GM06990 (cell line): ENCODE data around the gene KCNQ1OT1.

ENCODE experiments used
- DNase-seq: peaks from one replicate; pipeline ENCODE4 v3.0.0-alpha.2; 2011; ENCODE audit not compliant: insufficient read length; ENCODE audit errors: extremely low read depth
- H3K27me3 ChIP-seq: replicated peaks from 2 replicates; pipeline ENCODE4 v1.6.0; 2011; ENCODE audit warnings: low read length; ENCODE audit not compliant: control insufficient read depth, insufficient read depth
- H3K36me3 ChIP-seq: 2 replicates; pipeline ENCODE4 v1.5.1; 2011; ENCODE audit warnings: low read length; ENCODE audit not compliant: control insufficient read depth, insufficient read depth
- H3K4me3 ChIP-seq: replicated peaks from 2 replicates; pipeline ENCODE4 v1.5.1; 2011; ENCODE audit warnings: low read depth, mild to moderate bottlenecking, control low read depth, low read length
- TF ChIP-seq, protein P1 (sequence below): IDR thresholded peaks from 2 replicates; pipeline ENCODE4 v1.5.1; 2011; ENCODE audit warnings: low read length, control low read depth, mild to moderate bottlenecking, inconsistent platforms; ENCODE audit not compliant: insufficient read depth, poor library complexity, severe bottlenecking

The KCNQ1OT1 gene

DNA sequence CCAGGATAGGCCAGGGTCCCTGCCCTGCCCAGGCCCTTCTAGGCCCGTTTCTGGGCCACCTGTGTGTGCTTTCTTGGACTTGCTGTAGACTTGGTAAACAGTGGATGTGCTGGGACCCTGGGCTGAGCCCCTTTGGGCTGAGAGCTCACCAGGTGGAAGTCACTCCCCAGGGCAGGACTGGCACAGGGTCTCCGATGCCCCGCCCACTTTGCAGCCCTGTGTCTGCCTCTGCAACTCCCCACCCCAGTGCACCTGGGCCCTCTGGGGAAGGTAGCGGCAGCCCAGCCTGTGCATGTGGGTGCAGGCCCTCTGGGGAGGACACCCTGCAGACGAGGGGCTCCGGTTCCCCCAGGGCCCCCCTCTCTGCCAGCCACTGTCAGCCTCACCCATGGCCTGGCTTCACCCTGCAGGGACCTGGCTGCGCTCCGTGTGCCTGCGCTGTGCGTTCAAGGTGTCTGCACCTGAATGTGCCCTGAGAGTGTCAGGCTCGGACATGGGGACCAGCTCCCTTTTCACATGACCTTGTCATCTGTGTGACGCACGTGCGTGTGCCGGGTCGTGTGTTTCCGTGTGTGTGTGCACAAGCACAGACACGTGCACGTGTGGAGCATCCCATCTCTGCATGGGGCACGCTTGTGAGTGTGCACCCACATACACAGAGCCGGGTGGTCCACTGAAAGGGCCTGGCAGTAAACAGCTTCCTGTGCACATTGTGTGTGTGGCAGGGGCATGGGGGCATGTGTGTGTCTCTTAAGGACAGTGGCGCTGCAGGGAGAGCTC lies 118.5 kb downstream of the KCNQ1OT1 start:
- Histone ChIP-seq H3K36me3 (no peaks in the 10 kb centered on the region), H3K27me3 (no peaks in the 10 kb centered on the region; the same call in 1 of the 2 replicates), H3K4me3 (no peak overlapping the region)
- DNase-seq, result no peak
- TF ChIP-seq, protein P1, sequence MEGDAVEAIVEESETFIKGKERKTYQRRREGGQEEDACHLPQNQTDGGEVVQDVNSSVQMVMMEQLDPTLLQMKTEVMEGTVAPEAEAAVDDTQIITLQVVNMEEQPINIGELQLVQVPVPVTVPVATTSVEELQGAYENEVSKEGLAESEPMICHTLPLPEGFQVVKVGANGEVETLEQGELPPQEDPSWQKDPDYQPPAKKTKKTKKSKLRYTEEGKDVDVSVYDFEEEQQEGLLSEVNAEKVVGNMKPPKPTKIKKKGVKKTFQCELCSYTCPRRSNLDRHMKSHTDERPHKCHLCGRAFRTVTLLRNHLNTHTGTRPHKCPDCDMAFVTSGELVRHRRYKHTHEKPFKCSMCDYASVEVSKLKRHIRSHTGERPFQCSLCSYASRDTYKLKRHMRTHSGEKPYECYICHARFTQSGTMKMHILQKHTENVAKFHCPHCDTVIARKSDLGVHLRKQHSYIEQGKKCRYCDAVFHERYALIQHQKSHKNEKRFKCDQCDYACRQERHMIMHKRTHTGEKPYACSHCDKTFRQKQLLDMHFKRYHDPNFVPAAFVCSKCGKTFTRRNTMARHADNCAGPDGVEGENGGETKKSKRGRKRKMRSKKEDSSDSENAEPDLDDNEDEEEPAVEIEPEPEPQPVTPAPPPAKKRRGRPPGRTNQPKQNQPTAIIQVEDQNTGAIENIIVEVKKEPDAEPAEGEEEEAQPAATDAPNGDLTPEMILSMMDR, result no peak

- Histone ChIP-seq H3K36me3 (no peaks in the 10 kb centered on the region), H3K4me3 (no peak overlapping the region), H3K27me3 (no peaks in the 10 kb centered on the region; the same call in 1 of the 2 replicates)
- TF ChIP-seq, protein P1, result no peak
- no peak for DNase-seq
These were observed 119.2 kb downstream of the KCNQ1OT1 start for GRCh38 chr11:2580571-2581001.

GRCh38 chr11:2580061-2580421 lies 119.8 kb downstream of the KCNQ1OT1 start:
- Histone ChIP-seq H3K27me3 (no peaks in the 10 kb centered on the region; the same call in 1 of the 2 replicates), H3K36me3 (no peaks in the 10 kb centered on the region), H3K4me3 (no peak overlapping the region)
- TF ChIP-seq, protein P1, result no peak
- no peak for DNase-seq

GRCh38 chr11:2579315-2580060 lies 120.3 kb downstream of the KCNQ1OT1 start:
- no peaks in the 10 kb centered on the region for H3K36me3 ChIP-seq
- TF ChIP-seq, protein P1, result no peak
- no peak for DNase-seq
- H3K27me3 ChIP-seq, result no peaks in the 10 kb centered on the region; the same call in 1 of the 2 replicates
- no peak overlapping the region for H3K4me3 ChIP-seq

GRCh38 chr11:2578929-2579270 lies 120.9 kb downstream of the KCNQ1OT1 start:
- TF ChIP-seq, protein P1, result no peak
- DNase-seq, result no peak
- no peak overlapping the region for H3K4me3 ChIP-seq
- H3K36me3 ChIP-seq, result no peaks in the 10 kb centered on the region
- H3K27me3 ChIP-seq, result no peaks in the 10 kb centered on the region; the same call in 1 of the 2 replicates
